Measurements from ENCODE around the gene COLEC12.

Gene COLEC12

GRCh38 chr18:269480-270095 lies 230.9 kb downstream of the COLEC12 start:
- no peak for DNase-seq (ENCODE audit: low read depth)
- no peak overlapping the region for H3K4me3 ChIP-seq (ENCODE audit: control insufficient read depth, low read depth, low read length)
- TF ChIP-seq CTCF (conservative IDR thresholded peaks at IDR 0.05; ENCODE audit: control insufficient read depth, insufficient read depth, low read depth, low read length): no peak

- peak; percentile 94 for DNase-seq (ENCODE audit: low read depth)
- TF ChIP-seq CTCF (conservative IDR thresholded peaks at IDR 0.05; ENCODE audit: control insufficient read depth, insufficient read depth, low read depth, low read length): no peak
- peak within 1 kb of the TSS; percentile 93 for H3K4me3 ChIP-seq (ENCODE audit: control insufficient read depth, low read depth, low read length)
Observed at GRCh38 chr18:267688-268552, 232.6 kb downstream of the COLEC12 start, which contains the start of gene THOC1. Gene THOC1 (minus strand): TSS chr18:268047. CDS start chr18:268019, 28 bp downstream.

- TF ChIP-seq CTCF (conservative IDR thresholded peaks at IDR 0.05; ENCODE audit: control insufficient read depth, insufficient read depth, low read depth, low read length): no peak
Observed at GRCh38 chr18:267380-267687, 233.2 kb downstream of the COLEC12 start.

More at GRCh38 chr18:267380-267687, 233.2 kb downstream of the COLEC12 start:
- peak overlapping the region; percentile 93 for H3K4me3 ChIP-seq (ENCODE audit: control insufficient read depth, low read depth, low read length)
- peak; percentile 11 for DNase-seq (ENCODE audit: low read depth)

Data from fibroblast of mammary gland (primary cell).